IPS-18c (cell line): ENCODE results near the gene CNIH1.

Source experiments
- H3K4me3 ChIP-seq: 2 replicates; pipeline ENCODE4 v1.7.0; 2013; ENCODE audit warnings: low read depth, mild to moderate bottlenecking, low read length, moderate library complexity; ENCODE audit not compliant: insufficient read depth
- H3K9me3 ChIP-seq: one replicate; pipeline ENCODE4 v1.6.1; 2013; ENCODE audit warnings: mild to moderate bottlenecking, low read length, moderate library complexity; ENCODE audit not compliant: control insufficient read depth, insufficient read depth

The CNIH1 gene

DNA sequence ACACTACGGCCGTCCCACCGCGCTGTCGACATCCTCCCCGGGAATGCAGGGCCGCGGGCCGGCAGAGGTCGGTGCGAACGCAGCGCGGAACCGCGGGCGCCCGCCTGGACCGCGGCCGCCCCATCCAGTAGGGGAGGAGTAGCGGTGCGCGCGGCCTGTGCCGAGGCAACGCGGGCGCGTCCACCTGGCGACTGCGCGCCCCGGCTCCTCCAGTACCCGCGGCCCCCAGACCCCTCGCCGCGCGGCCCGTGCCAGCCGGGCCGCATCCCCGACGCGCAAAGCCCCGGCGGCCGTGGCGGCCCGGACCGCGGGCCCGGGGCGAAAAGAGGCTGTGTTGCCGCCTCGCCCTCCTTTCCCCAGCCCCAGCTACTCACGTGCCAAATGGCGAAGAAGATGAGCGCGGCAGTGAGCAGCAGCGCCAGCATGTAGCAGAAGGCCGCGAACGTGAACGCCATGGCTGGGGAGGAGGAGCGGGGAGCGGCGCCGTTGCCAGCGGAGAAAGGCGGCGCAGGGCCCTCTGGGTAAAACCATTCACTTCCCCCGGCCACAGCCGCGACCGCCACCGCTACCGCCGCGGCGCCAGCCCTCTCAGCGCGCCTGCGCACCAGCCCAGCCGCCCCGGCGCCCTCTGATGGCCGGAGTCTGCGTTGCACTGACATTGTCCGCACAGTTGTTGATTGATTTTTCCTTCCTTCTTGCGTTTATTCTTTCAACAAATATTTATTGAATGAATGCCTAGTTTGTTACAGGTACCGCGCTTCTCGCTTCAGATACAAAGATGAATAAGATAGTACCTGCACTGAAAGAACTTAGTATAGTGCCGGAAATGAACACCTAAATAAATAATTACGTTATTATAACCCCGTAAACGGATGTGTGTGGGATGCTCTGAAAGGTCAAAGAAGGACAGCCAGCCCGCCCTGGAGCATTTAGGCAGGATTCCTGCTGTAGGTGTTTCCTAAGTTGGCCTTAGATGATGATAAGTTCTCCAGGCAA lies at the start of gene CNIH1:
Gene CNIH1 (minus strand): TSS at position 502 of the 996 bp plus-strand sequence. CDS start 47 bp downstream, at position 455.
- no peaks in the 10 kb centered on the region for H3K9me3 ChIP-seq
- peak within 1 kb of the TSS; percentile 84 for H3K4me3 ChIP-seq

DNA sequence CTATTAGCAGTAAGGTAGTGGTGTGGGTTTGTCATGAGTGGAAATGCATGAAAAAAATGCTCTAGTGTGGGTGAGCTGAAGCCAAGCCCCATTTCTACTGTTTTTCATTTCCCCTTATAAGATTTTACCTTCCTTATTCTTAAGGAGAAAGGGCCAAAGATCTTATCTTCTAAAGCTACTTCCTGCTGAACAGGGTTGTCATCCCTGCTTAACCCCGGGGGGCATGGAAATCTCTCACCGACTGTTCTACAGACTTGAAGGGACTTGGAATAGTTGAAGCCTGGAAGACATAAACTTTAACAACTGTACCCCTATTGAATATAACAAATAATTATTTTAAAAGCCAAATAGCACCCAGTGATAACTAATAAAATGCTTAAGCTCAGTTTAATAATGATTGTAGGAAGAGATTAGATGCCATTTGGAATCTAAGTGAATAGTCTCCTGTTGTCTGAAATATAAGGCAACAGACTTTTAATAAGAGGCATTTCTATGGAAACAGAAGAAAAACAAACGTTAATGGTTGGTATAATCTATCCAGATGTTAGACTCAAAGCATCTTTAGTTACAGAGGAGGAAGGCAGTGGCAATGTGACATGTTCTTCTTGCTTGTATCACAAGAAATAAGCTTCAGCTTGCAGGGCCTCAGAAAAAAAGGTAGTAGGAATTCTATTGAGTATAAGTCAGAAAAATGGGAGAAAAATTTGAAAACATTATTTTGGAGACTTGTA lies 49.4 kb upstream of the CNIH1 start:
- Histone ChIP-seq H3K9me3 (no peaks in the 10 kb centered on the region), H3K4me3 (no peak overlapping the region)

DNA sequence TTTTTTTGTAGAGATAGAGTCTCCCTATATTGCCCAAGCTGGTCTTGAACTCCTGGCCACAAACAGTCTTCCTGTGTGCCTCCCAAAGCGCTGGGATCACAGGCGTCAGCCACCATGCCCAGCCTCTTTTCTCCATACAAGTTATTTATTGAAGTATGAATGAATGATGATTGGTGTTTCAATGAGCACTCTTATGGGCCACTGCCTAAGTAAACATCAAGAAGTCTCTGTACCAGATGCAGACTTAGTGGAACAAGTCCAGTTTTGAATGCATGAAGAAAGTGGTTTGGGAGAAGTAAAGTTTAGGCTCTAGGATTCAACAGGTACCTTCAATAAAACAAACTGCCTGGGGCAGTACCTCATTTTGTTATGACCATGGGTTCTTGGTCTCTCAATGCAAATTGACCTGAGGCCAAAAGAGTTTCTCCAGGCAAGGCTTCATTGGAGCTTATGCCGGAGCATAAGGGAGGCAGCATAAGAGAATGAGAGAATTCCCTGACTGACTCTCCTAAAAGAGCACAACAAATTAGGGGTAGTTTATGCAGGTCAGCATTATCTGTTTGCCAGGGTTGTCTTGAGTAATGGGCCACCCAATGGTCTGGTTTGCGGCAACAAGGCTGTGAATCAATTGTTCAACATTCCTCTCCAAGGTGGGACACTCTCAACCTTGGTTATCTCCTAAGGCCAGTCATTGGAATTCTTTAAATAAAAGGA lies 48.7 kb upstream of the CNIH1 start:
- H3K9me3 ChIP-seq = no peaks in the 10 kb centered on the region
- H3K4me3 ChIP-seq = no peak overlapping the region

DNA sequence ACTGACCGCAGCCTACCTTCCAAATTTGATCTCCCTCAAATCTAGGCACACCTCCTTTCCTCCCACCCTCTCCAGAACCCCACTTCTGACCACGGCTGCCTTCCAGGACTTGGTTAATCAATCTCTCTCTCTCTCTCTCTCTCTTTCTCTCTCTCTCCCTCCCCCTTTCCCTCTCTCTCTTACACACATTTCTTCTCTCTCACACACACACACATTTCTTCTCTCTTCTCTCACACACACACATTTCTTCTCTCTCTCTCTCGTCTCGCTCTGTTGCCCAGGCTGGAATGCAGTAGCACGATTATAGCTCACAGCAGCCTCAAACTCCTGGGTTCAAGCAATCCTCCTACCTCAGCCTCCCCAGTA lies 48.1 kb upstream of the CNIH1 start:
- Histone ChIP-seq H3K4me3 (peak overlapping the region; percentile 93), H3K9me3 (no peaks in the 10 kb centered on the region)

DNA sequence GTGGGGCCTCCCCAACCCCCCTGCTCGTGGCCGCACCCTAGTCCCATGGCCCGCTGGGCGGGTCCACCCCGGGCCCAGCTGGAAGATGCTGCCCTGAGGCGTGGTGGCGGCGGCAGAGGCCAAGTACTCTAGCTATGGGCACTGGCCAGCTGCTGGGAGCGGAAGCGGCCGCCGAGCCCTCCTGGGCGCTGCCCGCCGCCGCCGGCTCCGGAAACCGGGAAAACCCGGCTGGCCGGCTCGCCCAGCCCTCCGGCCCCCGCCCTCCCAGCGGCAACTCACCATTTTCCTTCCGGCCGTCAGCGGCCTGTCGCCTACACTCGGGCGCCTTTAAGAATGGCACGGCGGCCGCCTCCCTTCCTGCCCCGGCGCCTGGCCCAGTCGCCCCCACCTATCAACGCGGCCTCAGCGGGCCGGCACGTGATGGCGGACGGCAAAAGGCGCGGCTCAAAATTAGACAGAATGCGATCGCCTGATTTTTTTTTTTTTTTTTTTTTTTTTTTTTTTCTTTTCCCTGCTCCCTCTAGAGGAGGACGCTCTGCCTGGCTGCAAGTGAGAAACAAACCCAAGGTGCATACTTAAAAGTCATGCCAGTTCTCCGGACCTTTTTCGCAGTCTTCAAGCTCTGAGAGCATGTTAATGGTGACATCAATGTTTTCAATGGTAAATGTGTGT lies 47.6 kb upstream of the CNIH1 start, which contains the start of gene GMFB:
Gene GMFB (minus strand): TSS at position 335 of the 672 bp plus-strand sequence. CDS start 53 bp downstream, at position 282.
- no peaks in the 10 kb centered on the region for H3K9me3 ChIP-seq
- peak within 1 kb of the TSS; percentile 93 for H3K4me3 ChIP-seq

DNA sequence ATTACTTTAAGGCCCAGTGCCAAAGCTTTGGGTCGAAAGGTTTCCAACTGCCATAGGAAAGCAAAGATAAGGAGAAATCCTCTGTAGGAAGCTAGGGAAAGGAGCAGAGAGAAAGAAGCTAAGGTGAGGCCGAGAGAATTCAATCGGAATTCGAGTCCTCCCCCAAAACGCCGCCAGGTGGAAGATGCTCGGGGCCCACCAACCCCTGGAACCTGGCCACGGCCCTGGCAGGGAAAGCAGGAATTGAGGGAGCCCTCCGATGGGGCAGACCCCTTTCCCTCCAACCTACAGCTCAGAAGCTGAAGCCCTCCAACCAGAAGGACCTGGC lies 47.1 kb upstream of the CNIH1 start:
- no peaks in the 10 kb centered on the region for H3K9me3 ChIP-seq
- peak overlapping the region; percentile 93 for H3K4me3 ChIP-seq

DNA sequence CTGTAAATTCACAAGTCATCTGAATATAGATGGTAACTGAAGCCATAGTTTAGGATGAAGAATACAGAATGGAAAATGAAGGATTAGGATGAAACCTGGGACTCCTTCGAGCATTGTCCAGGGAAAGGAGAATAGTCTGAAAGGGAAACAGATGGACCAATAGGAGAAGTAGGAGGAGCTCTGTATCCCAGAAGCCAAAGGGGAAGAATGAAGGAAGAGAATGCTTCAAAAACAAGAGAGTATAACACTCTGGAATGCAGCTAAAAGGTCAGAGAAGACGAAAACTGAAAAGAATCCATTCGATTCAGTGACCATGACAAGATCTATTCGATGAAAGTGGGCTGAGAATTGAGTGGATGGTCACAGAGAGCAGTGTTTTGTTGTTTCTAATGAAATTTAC lies 46.6 kb upstream of the CNIH1 start:
- Histone ChIP-seq H3K4me3 (peak overlapping the region; percentile 93), H3K9me3 (no peaks in the 10 kb centered on the region)

DNA sequence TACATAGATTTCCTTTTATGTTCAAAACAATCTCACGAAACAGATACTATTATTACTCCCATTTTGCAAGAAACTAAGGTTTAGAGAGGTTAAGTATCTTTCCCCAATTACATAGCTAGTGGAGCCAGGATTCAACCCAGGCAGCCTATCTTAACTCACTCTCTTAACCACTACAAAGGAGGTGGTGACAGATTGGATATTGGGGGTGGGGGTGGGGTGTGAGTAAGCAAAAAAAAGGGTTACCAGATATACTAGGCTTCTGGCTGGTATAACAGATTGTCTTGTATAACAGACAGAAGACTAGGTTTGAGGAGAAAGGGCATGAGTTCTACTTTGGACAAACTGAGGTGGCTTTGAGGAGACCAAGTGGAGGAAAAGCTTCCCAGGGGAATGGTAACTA lies 45.5 kb upstream of the CNIH1 start:
- H3K9me3 ChIP-seq = no peaks in the 10 kb centered on the region
- no peak overlapping the region for H3K4me3 ChIP-seq

DNA sequence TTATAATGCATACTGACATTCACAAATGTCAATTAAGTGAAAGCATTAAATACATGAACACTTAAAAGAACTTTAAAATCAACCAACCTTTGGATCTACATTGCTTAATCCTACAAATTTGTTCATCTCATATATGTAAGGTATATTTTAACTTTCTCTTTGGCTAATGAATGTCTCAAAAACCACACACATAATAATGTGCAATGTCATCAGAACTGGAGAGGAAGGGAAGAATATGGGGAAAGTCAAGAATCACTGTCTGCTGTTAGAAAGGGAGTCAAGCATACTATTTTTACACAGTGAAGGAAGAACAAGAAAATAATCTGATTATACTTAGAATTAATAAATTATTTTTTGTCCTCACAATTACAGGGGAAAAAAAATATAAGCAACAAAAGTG lies 42.7 kb upstream of the CNIH1 start:
- Histone ChIP-seq H3K9me3 (no peaks in the 10 kb centered on the region), H3K4me3 (no peak overlapping the region)

DNA sequence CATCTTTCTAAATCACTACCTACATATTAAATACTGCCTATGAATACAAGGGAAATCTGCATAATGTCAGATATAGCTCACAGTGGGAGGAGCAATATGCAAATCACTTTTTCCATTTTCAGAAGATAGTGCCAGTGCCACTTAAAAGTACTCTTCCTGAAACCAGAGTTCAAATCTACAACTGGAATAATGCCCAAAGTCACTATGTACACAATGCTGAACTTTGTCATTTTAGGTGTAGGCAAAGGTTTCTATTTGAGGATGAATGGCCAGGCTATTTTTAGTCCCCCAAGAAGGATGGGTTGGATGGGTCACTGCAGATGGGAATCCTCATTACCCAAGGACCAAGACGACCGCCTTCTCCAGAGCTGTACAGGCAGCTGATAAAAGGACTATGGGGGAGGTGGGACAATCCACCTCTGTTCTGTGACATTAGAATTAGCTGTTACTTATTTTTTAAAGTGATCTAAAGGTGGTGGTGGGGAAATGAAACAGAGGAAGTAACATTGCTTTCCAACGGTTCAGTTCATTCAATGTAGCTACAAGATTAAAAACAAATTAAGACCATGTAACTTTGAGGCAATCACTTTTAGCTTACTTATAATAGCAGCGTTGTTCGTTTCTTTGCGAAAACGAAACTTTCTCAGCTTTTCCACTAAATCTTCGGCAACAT lies 42.0 kb upstream of the CNIH1 start:
- Histone ChIP-seq H3K4me3 (no peak overlapping the region), H3K9me3 (no peaks in the 10 kb centered on the region)

DNA sequence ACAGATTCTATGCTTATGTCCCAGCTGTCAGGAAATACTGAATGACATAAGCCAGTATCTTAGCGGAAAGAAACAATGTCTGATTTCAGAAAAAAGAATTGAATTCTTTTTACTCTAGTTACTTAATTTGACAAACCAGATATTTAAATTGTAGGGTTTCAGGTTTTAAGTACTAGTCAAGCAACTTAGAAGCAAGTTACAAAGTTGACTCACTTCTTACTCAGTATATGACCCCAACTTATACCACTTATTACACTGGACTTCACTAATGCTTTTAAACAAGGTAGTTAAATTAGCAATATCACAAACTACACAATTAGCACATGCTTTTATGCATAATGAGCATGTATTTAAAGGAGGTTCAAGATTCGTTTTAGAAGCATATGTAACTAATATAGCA lies 40.5 kb upstream of the CNIH1 start:
- H3K4me3 ChIP-seq = no peak overlapping the region
- no peaks in the 10 kb centered on the region for H3K9me3 ChIP-seq

DNA sequence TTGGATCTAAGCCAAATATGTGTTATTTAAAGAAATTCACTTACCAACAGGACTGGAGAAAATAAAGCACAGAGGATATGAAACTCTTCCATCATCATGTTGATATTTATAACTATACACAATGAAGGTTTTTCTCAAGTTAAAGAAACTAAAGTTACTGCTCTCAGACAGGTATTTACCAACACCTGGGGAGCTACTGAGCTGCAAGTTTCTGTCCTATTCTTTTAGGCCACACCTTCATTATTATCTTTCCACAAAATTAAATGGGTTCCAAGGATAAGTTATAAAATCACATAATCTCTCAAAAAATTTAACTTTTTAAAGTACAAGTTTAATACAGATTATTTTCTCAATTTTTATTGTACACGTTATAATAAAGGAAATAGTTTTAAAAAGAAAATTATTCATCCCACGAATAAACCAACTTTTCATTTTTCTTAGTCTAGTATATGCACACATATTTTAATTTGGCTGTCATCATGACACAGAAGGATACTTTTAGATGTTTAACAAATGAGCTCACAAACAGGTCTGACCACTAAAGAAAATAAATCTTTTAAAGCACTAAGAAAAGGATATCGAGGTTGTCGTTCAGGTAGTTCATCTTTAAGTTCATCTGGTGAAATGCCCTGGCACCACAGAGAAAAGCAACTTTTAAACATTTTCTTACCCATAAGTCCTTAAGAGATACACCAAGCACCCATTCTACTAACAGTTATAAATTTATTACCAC lies 39.8 kb upstream of the CNIH1 start:
- Histone ChIP-seq H3K4me3 (no peak overlapping the region), H3K9me3 (no peaks in the 10 kb centered on the region)

DNA sequence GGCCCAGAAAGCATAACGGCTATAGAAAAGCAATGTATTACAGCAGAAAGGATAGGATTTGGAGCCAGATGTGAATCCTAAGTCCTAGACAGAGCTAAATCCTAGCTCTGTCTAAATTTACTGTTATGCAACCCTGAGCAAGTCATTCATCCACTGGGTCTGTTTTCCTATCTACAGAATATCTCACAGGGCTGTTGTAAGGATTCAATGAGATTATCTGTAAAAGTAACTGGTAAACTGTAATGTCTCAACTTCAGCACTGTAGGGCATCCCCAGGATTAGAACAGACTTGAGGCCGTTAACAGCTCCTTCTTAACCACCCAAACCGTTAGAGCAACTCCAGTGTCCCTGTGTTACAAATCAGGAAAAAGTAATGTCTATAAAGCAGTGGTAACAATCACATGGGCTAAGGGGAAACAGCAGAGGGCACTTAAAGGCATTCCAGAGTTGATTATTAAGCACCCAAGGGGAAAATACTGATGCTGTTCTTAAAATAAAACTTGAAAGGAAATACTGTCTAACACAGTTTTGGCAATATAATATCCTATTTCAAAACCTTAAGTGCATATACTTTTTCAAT lies 37.6 kb upstream of the CNIH1 start:
- H3K9me3 ChIP-seq = no peaks in the 10 kb centered on the region
- no peak overlapping the region for H3K4me3 ChIP-seq

DNA sequence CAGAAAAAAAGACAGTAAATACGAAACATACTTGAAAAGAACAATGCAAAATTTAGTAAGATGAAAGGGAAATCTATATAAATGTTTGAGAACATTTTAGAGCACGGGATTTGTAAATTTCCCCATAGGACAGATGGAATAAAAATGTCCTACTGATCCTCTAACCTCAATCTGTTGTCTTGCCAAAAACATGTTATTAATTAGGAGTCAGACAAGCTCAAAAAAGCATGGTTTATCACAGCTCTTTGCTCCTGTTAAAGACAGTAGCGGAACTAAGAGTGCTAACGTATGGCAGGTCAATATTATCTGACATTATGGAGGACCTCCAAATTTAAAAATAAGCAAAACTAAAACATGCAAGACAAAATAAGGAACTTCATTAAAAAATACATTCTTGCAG lies 34.7 kb upstream of the CNIH1 start:
- no peak overlapping the region for H3K4me3 ChIP-seq
- no peaks in the 10 kb centered on the region for H3K9me3 ChIP-seq

DNA sequence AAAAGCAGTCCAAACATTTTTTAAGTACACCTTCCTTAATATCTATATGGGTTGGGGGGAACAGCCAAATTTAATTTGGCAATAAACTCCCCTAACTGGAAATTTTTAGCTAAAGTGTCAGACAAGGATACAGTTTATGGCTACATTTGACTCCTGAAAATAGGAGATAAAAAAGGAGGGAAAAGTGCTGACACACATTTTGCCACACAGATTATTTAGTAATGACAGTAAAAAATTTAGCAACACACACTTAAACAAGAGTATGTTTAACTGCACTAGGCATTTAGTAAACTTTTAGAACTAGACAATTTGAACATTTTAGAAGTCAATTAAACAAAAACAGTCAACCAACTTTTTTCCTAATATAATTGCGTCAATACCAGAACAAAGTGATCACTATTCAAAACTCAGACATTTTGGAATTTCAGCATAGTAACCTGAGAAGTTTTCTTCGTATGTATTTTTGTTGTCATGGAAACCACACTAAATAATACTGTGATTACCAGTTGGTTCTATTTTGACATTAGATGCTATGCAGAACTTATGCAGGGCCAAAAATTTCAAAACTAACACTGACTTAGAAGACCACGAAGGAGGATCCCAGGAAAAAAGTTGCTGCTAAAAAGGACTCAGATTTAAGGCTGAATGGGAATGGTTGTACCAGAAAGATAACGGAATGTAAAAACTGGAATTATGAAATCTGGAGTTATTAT lies 34.2 kb upstream of the CNIH1 start:
- Histone ChIP-seq H3K9me3 (no peaks in the 10 kb centered on the region), H3K4me3 (no peak overlapping the region)
